H9 (cell line): ENCODE data around the gene SECISBP2. TPM values are rescaled to one million over a fixed set of nuclear protein-coding genes. Genes with fewer than 3 reads are reported as not detected.

ENCODE experiments used
- DNase-seq: peaks from one replicate; pipeline ENCODE4 v3.0.0-alpha.2; 2017
- H2AFZ ChIP-seq: one replicate; pipeline ENCODE4 v1.6.1; 2013; ENCODE audit warnings: mild to moderate bottlenecking, low read length, control low read depth, moderate library complexity
- H2AK5ac ChIP-seq: 2 replicates; pipeline ENCODE4 v1.6.1; 2013; ENCODE audit warnings: low read length, control low read depth, mixed read lengths; ENCODE audit not compliant: insufficient read length
- H2BK120ac ChIP-seq: one replicate; pipeline ENCODE4 v1.6.1; 2013; ENCODE audit warnings: low read depth, mild to moderate bottlenecking, low read length, control low read depth, inconsistent platforms; ENCODE audit not compliant: poor library complexity, severe bottlenecking
- H2BK12ac ChIP-seq: 2 replicates; pipeline ENCODE4 v1.6.1; 2013; ENCODE audit warnings: low read length, control low read depth, mixed read lengths, low read depth; ENCODE audit not compliant: insufficient read length
- H2BK15ac ChIP-seq: 2 replicates; pipeline ENCODE4 v1.6.1; 2013; ENCODE audit warnings: low read depth, low read length, control low read depth
- H2BK20ac ChIP-seq: one replicate; pipeline ENCODE4 v1.6.1; 2013; ENCODE audit warnings: low read depth, mild to moderate bottlenecking, low read length, control low read depth, inconsistent platforms; ENCODE audit not compliant: poor library complexity, severe bottlenecking
- H2BK5ac ChIP-seq: 2 replicates; pipeline ENCODE4 v1.6.1; 2013; ENCODE audit warnings: low read length, control low read depth, mixed read lengths; ENCODE audit not compliant: insufficient read length
- H3K14ac ChIP-seq: 2 replicates; pipeline ENCODE4 v1.6.1; 2013; ENCODE audit warnings: low read length, control low read depth; ENCODE audit not compliant: insufficient read depth
- H3K18ac ChIP-seq: 2 replicates; pipeline ENCODE4 v1.6.1; 2013; ENCODE audit warnings: low read depth, mild to moderate bottlenecking, mixed read lengths, low read length, control low read depth; ENCODE audit not compliant: insufficient read length
- H3K23ac ChIP-seq: 2 replicates; pipeline ENCODE4 v1.6.1; 2013; ENCODE audit warnings: low read length, control low read depth, mixed read lengths, low read depth; ENCODE audit not compliant: insufficient read length
- H3K23me2 ChIP-seq: 2 replicates; pipeline ENCODE4 v1.6.1; 2013; ENCODE audit warnings: low read depth, mild to moderate bottlenecking, mixed read lengths, low read length, control low read depth; ENCODE audit not compliant: insufficient read length, poor library complexity, severe bottlenecking
- H3K27ac ChIP-seq: 2 replicates; pipeline ENCODE4 v1.5.1; 2013; ENCODE audit warnings: low read length, control low read depth, mixed read lengths, low read depth; ENCODE audit not compliant: insufficient read length
- H3K27me3 ChIP-seq: 2 replicates; pipeline ENCODE4 v1.6.1; 2013; ENCODE audit warnings: low read length, control low read depth, inconsistent platforms; ENCODE audit not compliant: insufficient read depth
- H3K4ac ChIP-seq: 2 replicates; pipeline ENCODE4 v1.6.1; 2013; ENCODE audit warnings: low read depth, mild to moderate bottlenecking, control low read depth, inconsistent platforms, low read length, moderate library complexity
- H3K4me1 ChIP-seq: 2 replicates; pipeline ENCODE4 v1.6.1; 2013; ENCODE audit warnings: low read length, control low read depth, inconsistent platforms; ENCODE audit not compliant: insufficient read depth
- H3K4me2 ChIP-seq: 2 replicates; pipeline ENCODE4 v1.6.1; 2013; ENCODE audit warnings: low read length, control low read depth, mixed read lengths; ENCODE audit not compliant: insufficient read length, insufficient read depth
- H3K56ac ChIP-seq: 2 replicates; pipeline ENCODE4 v1.6.1; 2013; ENCODE audit warnings: low read depth, mild to moderate bottlenecking, mixed read lengths, low read length, control low read depth; ENCODE audit not compliant: insufficient read length
- H3K79me1 ChIP-seq: 2 replicates; pipeline ENCODE4 v1.6.1; 2013; ENCODE audit warnings: low read depth, mild to moderate bottlenecking, moderate library complexity, low read length, control low read depth, inconsistent platforms; ENCODE audit not compliant: insufficient read depth, poor library complexity, severe bottlenecking
- H3K79me2 ChIP-seq: 2 replicates; pipeline ENCODE4 v1.6.1; 2013; ENCODE audit warnings: low read length, control low read depth, inconsistent platforms; ENCODE audit not compliant: insufficient read depth
- H3K9ac ChIP-seq: 2 replicates; pipeline ENCODE4 v1.6.1; 2013; ENCODE audit warnings: low read length, control low read depth, mixed read lengths; ENCODE audit not compliant: insufficient read length; ENCODE audit errors: extremely low read depth
- H3K9me3 ChIP-seq: one replicate; pipeline ENCODE4 v1.6.1; 2013; ENCODE audit warnings: low read depth, low read length, inconsistent platforms; ENCODE audit not compliant: control insufficient read depth
- H3T11ph ChIP-seq: one replicate; pipeline ENCODE4 v1.6.1; 2013; ENCODE audit warnings: mild to moderate bottlenecking, low read length, control low read depth, inconsistent platforms
- H4K20me1 ChIP-seq: one replicate; pipeline ENCODE4 v1.6.1; 2013; ENCODE audit not compliant: control insufficient read depth, insufficient read length, insufficient read depth
- H4K5ac ChIP-seq: 2 replicates; pipeline ENCODE4 v1.6.1; 2013; ENCODE audit warnings: low read depth, mild to moderate bottlenecking, mixed read lengths, low read length, control low read depth; ENCODE audit not compliant: insufficient read length
- H4K8ac ChIP-seq: replicated peaks from 2 replicates; pipeline ENCODE4 v1.6.1; 2013; ENCODE audit warnings: low read length, control low read depth, mixed read lengths, low read depth; ENCODE audit not compliant: insufficient read length
- H4K91ac ChIP-seq: 2 replicates; pipeline ENCODE4 v1.6.1; 2013; ENCODE audit warnings: low read depth, mild to moderate bottlenecking, moderate library complexity, mixed read lengths, low read length, control low read depth; ENCODE audit not compliant: insufficient read length
- H3K27ac Mint-ChIP-seq, 3 experiments: 2 replicates in 2 of 3; 3 replicates in 1 of 3; pipeline ENCODE4 v1.8.0; 2020 to 2021; ENCODE audit warnings: mixed read lengths in 3 of 3, mild to moderate bottlenecking in 1 of 3, moderate library complexity in 1 of 3
- H3K27me3 Mint-ChIP-seq: 2 replicates; pipeline ENCODE4 v1.8.0; 2021; ENCODE audit warnings: low read depth, mild to moderate bottlenecking, moderate library complexity, mixed read lengths
- H3K36me3 Mint-ChIP-seq, 3 experiments: 2 replicates in 2 of 3; 3 replicates in 1 of 3; pipeline ENCODE4 v1.8.0; 2020 to 2021; ENCODE audit warnings: low read depth in 3 of 3, mixed read lengths in 3 of 3; ENCODE audit not compliant: insufficient read depth in 1 of 3
- H3K4me1 Mint-ChIP-seq, 2 experiments: 2 replicates each; pipeline ENCODE4 v1.8.0; 2020; ENCODE audit warnings: mixed read lengths in 2 of 2
- H3K4me3 Mint-ChIP-seq, 2 experiments: 2 replicates in 1 of 2; 3 replicates in 1 of 2; pipeline ENCODE4 v1.8.0; 2020 to 2021; ENCODE audit warnings: mild to moderate bottlenecking in 2 of 2, mixed read lengths in 2 of 2, moderate library complexity in 1 of 2
- H3K9me3 Mint-ChIP-seq, 2 experiments: 2 replicates in 1 of 2; 3 replicates in 1 of 2; pipeline ENCODE4 v1.8.0; 2020; ENCODE audit warnings: mild to moderate bottlenecking in 2 of 2, mixed read lengths in 2 of 2, moderate library complexity in 1 of 2
- CTCF ChIP-seq: fragments of 200-600 bp; sonication (generic); conservative IDR thresholded peaks from 3 replicates; pipeline ENCODE4 v1.8.0; 2021; ENCODE audit warnings: antibody characterized with exemption, mild to moderate bottlenecking
- WGBS: extraction: QIAGEN DNeasy Blood & Tissue Kit; methylation state at CpG from one replicate; pipeline ENCODE4 v1.1.7; 2013; ENCODE audit warnings: missing lambda C conversion rate, low lambda C conversion rate, mixed read lengths; ENCODE audit not compliant: insufficient read length; ENCODE audit errors: extremely low coverage; 5-methylcytosine and 5-hydroxymethylcytosine counted together
- total RNA-seq: library from RNA; stranded (reverse); gene quantifications from 2 replicates; pipeline ENCODE4 v1.2.1, GENCODE V29; 2021

SECISBP2 gene
- total RNA-seq, 1 experiment from 2014 or later, result 62.7 TPM

GRCh38 chr9:89349607-89350006 is 31.3 kb downstream of the SECISBP2 start:
- Histone ChIP-seq H3K18ac (no peak overlapping the region), H3K79me2 (no peaks in the 10 kb centered on the region), H3K27me3 (no peaks in the 10 kb centered on the region), H3K4ac (no peak overlapping the region), H3K27ac (no peak overlapping the region), H2BK15ac (no peak overlapping the region), H3K4me2 (no peak overlapping the region), H3K79me1 (no peaks in the 10 kb centered on the region), H4K5ac (no peak overlapping the region), H2AK5ac (no peak overlapping the region), H3K23ac (no peak overlapping the region), H4K8ac (no peak overlapping the region), H3K9me3 (no peaks in the 10 kb centered on the region), H3T11ph (no peak overlapping the region), H3K23me2 (no peaks in the 10 kb centered on the region), H2AFZ (no peak overlapping the region), H2BK12ac (no peak overlapping the region), H3K4me1 (no peaks in the 10 kb centered on the region), H3K56ac (no peak overlapping the region), H2BK20ac (no peak overlapping the region), H2BK5ac (no peak overlapping the region), H4K20me1 (no peaks in the 10 kb centered on the region), H4K91ac (no peak overlapping the region), H2BK120ac (no peak overlapping the region), H3K9ac (no peak overlapping the region), H3K14ac (no peak overlapping the region)
- H3K9me3 Mint-ChIP-seq, result no peaks in the 10 kb centered on the region
- TF ChIP-seq CTCF, result no peak
- H3K4me3 Mint-ChIP-seq, result no peak overlapping the region
- H3K27me3 Mint-ChIP-seq, result no peaks in the 10 kb centered on the region
- WGBS, result no CpG with 5 or more reads among the region's 6 CpGs
- no peak overlapping the region for H3K27ac Mint-ChIP-seq
- no peak for DNase-seq
- no peaks in the 10 kb centered on the region for H3K4me1 Mint-ChIP-seq
- peaks cover 59 to 96% (median 96%) of the 10 kb centered on the region in 3 experiments; a peak in 6 of 7 replicates for H3K36me3 Mint-ChIP-seq
